GM08714 (cell line): ENCODE measurements around the gene ATP8B3.

Experiments used
- H3K4me3 ChIP-seq: fragments of 200-500 bp; sonication (Bioruptor generic); 2 replicates; pipeline ENCODE4 v1.5.1; 2014; ENCODE audit warnings: mild to moderate bottlenecking, low read length, inconsistent platforms
- ZNF274 ChIP-seq: IDR thresholded peaks from 2 replicates; pipeline ENCODE4 v1.6.1; 2012; ENCODE audit warnings: mild to moderate bottlenecking, low read depth, low read length

ATP8B3 gene

DNA sequence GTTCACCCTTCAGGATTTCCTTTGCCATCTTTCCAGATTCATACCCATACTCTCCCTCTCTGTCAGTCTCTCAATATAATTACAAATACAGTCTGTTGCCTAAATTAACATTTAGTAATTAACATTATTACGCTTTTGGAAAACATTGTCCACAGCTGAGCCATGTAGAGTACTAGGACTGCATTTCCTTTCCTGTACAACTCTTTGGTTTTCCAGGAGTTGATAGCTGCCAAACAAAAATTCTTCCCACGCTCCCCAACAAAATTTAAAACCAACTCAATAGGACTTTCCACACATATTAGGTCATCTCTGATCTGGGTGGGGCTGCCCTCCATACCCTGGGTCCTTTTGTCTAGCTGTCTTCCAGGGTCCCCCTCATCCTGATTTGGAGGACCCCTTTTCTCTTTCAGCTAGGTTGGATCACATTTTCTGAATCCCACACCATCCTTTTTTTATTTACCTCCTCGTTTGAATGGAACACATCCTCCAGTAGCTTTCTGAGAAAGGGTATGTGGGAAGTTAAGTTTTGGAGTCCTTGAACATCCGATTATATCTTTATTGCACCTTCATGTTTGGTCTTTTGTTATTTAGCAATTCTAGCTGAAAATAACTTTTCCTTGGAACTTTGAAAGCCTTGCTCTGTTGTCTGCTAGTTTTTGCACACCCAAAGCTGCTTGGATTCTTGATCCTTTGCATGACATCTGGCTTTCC, 41.1 kb downstream of the ATP8B3 start:
- no peak for TF ChIP-seq ZNF274
- H3K4me3 ChIP-seq: no peak overlapping the region

DNA sequence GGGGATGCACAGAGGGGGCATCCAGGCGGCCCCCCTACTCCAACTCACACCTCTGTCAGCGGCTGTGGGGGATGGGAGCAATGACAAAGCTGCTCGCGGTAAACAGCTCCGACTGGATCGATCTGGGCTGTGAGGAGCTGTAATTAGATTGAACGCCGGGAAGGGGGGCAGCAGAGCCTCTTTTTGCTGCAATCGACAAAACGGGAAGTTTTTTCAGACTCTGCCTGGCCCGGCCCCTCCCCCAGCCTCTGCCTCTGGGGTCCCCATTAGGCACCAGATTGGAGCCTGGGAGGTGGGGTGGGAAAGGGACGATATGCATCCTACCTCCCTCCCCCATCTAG, 42.5 kb downstream of the ATP8B3 start:
- H3K4me3 ChIP-seq: no peak overlapping the region
- TF ChIP-seq ZNF274: no peak

DNA sequence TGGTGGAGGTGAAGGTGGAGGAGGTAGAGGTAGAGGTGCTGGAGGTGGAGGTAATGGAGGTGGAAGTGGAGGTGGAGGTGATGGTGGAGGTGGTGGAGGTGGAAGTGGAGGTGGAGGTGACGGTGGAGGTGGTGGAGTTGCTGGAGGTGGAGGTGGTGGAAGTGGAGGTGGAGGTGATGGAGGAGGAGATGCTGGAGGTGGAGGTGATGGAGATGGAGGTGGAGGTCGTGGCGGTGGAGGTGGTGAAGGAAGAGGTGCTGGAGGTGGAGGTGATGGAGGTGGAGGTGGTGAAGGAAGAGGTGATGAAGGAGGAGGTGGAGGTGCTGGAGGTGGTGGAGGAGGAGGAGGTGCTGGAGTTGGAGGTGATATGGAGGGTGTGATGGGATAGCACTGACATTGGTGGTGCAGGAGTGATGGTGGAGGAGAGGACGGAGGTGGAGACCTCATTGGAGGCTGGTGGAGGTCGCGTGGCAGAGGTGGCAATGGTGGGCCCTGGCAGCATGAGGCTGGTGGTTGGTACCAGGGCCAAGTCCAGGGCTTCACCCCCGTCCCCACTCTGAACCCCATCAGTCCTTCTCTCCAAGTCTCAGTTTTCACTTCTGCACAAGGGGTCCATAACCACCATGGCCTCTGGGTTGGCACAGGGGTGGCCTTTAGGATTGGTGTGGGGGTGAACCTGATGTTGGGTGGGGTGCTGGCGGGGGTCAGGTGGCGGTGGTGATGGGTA, 43.0 kb downstream of the ATP8B3 start:
- TF ChIP-seq ZNF274: no peak
- no peak overlapping the region for H3K4me3 ChIP-seq

DNA sequence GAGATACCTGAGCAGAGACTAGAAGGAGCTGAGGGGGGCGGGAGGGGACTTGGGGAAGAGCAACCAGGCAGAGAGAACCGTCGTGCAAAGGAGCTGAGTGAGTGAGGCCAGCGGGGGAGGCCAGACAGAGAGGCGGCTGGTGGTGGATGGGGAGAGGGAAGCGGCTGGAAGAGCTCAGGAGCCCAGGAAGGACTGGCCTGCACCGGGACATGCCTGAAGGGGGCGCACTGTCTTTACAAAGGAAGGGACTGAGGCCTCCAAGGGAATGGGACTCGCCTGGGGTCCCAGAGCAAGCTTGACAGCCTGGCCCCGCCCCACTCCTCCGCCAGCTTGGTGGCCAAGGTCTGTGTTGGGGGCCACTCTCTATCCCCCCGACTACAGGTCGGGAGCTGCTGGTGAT, 43.8 kb downstream of the ATP8B3 start:
- TF ChIP-seq ZNF274: no peak
- H3K4me3 ChIP-seq: no peak overlapping the region

DNA sequence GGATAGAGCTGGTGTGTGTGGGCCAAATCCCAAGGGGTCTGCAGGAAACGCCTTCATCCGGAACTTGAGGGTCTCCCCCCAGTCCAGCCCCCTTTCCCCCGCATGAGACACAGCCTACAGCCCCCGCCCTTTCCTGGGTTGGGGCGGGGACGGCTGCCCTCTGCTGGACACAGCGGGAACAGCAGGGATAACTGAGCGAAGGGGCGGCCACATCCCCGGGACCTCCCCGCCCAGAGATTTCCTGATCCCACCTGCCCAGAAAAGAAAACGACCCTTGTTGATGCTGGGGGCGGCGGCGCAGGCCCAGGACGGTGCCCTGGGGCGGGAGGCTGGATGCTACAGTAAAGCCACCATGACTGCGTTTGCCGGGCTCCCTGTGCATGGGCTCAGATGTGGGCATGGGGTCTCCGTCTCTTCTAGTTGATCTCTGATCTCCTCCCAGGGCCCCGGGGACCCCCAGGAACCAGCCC, 44.6 kb downstream of the ATP8B3 start:
- no peak overlapping the region for H3K4me3 ChIP-seq
- TF ChIP-seq ZNF274: no peak

DNA sequence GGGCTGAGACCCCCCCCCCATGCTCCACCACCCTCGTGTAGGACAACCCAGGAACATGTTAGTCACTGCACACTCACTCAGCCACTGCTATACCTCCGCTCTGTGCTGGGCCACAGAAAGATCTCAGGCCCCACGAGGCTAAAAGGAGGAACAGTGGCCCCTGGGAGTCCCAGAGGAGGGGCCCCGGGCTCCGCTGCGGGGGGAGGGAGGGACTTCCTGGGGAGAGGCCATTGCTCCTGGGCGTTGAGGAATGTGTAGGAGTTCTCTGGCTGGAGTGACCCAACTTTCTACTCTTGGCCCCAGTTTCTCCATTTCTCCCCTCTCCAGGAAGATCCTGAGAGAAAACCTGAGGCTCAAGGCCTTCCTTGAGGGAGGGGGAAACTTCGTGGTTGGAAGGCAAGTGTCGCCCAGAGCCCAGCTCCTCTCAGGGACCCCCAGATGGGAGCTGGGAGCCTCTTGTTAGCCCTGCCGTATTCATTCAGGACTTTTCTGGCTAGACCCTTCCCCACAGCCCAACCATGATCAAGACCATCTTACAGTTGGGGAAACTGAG, 45.2 kb downstream of the ATP8B3 start:
- TF ChIP-seq ZNF274: no peak
- H3K4me3 ChIP-seq: no peak overlapping the region

DNA sequence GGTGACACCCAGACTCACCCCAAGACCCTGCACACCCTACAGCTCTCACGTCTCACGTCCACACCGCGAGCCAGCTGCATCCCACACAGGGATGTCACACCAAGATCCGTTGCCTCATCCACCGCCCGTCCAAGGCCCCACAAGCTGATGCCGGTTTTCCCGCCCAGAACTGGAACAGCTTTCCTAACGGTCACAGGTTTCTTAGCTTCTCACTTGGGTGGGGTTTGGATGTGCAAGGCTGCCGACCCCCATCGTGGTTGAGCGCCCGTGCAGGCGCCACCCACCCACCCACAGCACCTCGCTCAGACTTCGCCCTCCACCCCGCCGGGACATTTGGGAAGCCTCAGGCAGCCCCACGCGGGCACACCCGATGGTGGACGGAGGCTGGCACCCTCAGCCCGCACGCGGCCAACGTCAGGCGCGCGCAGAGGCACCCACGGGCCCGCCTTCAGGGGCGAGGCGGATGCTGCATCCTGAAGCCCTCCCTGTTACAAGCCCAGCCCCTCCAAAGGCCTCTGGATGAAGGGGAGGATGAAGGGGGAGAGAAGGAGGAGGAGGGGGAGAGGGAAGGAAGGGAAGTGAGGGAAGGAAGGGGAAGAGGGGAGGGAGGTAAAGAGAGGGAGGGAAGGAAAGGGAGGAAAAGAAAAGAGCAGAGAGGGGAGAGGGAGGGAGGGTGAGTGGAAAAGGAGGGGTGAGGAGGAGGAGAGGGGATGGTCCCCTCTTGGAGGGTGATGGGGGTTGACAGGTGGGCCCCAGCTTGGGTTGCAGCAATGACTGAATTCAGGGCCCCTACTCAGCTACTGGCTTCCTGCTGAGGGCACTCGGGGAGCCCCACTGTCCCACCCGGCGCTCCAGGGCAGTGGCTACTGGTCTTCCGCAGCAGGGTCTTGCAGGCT, 45.9 kb downstream of the ATP8B3 start:
- TF ChIP-seq ZNF274: no peak
- no peak overlapping the region for H3K4me3 ChIP-seq

DNA sequence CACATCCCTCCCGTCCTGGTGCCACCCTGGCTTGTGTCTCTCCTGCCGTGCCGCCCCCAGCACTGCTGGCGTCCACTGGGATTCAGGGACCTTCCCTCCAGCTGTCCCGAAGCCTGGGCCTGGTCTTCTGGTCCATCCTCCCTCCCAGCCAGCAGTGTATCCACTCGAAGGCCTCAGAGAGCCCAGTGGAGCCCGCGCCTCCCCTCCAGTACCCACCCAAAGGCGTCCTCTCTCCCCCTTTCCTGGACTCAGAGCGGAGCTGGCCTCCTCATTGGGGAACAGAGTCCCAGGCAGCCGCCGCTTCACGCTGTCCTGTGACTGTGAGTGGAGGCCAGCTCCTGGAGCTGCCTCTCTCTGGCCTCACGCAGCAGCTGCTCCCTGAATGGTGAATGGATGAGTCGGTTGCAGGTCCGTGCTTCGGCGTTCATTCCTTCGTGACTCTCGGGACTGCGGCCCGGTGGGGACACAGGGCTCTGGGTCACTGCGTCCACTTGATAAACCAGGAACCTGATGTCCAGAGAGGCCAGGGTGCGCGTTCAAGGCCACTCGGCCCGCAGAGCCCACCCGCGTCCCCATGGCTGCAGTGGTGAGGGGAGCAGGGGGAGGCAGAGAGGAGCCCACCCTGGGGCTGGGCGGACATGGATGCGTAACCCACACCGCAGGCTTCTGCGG, 46.7 kb downstream of the ATP8B3 start:
- TF ChIP-seq ZNF274: no peak
- H3K4me3 ChIP-seq: no peak overlapping the region

DNA sequence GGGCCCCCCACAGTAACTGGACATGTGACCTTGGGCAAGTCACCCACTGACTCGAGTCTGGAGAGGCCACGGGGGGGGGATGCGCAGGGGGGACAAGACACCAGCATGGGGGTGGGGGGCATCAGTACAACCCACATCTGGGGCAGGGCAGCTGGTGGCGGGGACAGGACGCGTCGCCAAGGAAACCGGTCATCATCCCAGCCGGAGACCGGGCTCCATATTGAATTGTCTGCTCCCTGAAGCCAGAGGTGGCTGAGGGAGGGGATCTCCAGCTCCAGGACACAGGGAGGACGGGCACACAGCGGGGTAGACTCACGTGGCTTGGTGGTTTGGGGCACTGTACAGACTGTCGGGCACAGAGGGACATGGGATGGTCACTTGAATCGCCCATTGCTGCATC, 47.3 kb downstream of the ATP8B3 start:
- no peak overlapping the region for H3K4me3 ChIP-seq
- TF ChIP-seq ZNF274: no peak

DNA sequence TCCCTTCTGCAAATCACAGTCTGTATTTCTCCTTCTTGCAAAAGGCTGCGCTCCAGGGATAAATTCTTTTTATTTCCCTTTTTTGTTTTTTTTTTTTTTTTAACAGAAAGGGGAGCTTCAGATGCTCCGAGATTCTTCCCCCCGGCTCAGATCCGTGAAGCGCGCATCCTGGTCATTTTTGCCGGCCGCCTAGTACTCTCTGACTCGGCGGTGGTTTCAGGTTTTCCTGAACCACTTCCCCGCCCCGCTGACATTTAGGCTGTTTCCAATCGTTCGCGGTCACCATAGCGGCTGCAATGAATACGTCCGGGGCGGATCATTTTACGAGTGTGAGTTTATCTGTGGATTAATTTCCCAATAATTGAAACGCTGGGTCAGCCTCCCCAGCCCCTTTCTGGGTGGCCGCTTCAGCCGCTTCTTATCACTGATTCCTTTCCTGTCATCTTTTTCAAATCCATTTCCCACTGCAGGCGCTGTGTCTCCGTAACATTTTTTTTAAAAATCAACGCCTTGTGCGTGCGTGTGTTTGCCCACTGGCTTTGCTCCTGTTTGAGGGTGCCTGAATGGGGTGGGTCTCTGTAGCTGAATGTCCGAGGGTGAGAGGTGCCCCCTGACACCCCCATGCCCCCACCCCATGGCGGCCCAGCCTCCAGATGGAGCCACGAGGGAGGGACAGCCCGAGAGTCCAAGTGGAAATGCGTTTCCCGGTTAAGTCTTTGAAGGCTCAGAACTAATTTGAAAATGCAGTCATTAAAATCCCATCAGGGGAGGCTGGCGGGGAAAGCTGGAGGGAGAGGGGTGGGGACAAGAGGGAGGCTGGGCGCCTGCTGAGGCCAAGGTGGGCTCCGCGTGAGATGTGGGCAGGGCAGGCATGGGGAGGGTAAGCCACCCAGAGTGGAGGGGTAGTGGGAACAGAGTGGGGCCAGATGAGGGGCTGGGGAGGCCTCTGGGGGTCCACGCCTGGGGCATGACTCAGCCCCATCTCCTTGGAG, 48.1 kb downstream of the ATP8B3 start:
- no peak overlapping the region for H3K4me3 ChIP-seq
- TF ChIP-seq ZNF274: no peak

DNA sequence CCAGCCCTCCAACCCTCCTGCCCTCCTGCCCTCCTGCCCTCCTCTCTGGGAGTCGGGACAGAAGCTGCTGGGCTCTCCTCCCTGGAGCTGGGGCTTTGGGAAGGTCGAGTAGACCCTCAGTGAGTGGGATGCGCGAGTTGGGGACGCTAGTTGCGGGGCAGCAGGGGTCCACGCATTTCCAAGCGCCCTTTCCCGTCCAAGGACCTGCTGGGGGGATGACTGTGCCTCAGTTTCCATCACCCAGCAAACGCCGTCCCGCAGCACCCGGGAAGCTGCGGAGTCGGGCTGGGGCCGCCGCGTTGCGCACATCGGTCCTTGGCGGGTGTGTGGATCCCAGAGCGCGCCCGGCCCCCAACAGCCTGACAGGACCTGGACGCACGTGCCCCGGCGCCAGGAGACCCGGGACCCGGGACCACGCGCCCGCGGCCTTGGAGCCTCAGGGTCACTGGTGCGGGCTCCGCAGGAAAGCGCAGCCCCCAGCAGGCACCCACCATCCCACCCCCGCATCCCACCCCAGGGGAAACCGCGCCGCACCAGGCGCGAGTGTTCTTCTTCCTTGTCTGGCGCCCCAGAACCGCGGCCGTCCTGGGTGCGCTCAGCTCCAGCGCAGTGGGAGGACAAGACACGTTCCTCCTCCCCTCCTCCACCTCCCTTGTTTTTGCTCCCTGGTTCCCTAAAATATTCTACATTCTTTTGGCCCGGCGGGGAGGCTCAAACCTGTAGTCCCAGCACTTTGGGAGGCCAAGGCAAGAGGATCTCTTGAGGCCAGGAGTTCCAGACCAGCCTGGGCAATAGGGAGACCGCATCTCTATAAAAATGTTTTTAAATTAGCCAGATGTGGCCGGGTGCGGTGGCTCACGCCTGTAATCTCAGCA, 49.6 kb downstream of the ATP8B3 start:
- H3K4me3 ChIP-seq: no peak overlapping the region
- no peak for TF ChIP-seq ZNF274
